HCT116 (cell line): ENCODE measurements around the gene RFESD. TPM values are rescaled to one million over a fixed set of nuclear protein-coding genes. Genes with fewer than 3 reads are reported as not detected.

Experiments
- ATAC-seq: fragments of 200-7000 bp; cut with Tn5 transposase; 2 replicates; pipeline ENCODE4 v1.9.1; 2020; ENCODE audit warnings: mild to moderate bottlenecking, moderate library complexity
- BruUV-seq: library from RNA; stranded (reverse); fragments of 400-500 nt; replicated peaks from 2 replicates; lab custom pipeline; 2021; lab: Mats Ljungman, UMichigan
- CTCF ChIA-PET: fragments of 300-600 bp; sonication (Branson Sonifier 250); formaldehyde crosslinking; loops from one replicate; lab custom pipeline; 2021; ENCODE audit warnings: antibody characterized with exemption; lab: Charles Lee
- POLR2A ChIA-PET: fragments of 300-600, 350-600 bp; sonication (Branson Sonifier 250); formaldehyde crosslinking; loops from one replicate; lab custom pipeline; 2021; ENCODE audit warnings: antibody characterized with exemption; lab: Charles Lee
- RAD21 ChIA-PET, 2 experiments: fragments of 300-600 bp; sonication (Branson Sonifier 250); formaldehyde crosslinking; loops; one replicate each; lab custom pipeline; 2023; ENCODE audit warnings: low total read pairs in 2 of 2; ENCODE audit not compliant: uncharacterized antibody in 2 of 2, unreplicated experiment in 2 of 2, low non-redundant PET in 1 of 2; lab: Charles Lee
- DNase-seq: peaks from one replicate; pipeline ENCODE4 v3.0.0-alpha.2; 2010; ENCODE audit warnings: low read depth, low spot score
- H2AFZ ChIP-seq: fragments of 200-600 bp; shearing (Covaris generic), sonication (generic); 2 replicates; pipeline ENCODE4 v1.6.1; 2017; ENCODE audit warnings: low read depth, mixed run types, mixed read lengths, antibody characterized with exemption, low read length; ENCODE audit not compliant: poor library complexity, severe bottlenecking
- H3K27ac ChIP-seq: 2 replicates; pipeline ENCODE4 v1.5.1; 2012; ENCODE audit warnings: low read depth, low read length
- H3K27me3 ChIP-seq: fragments of 200-600 bp; sonication (generic); 2 replicates; pipeline ENCODE4 v1.6.1; 2016; ENCODE audit warnings: mixed run types, low read length, mixed read lengths; ENCODE audit not compliant: insufficient read depth
- H3K36me3 ChIP-seq, 2 experiments: fragments of 200-500 bp in 1 of 2; fragments of 200-600 bp in 1 of 2; sonication (Bioruptor generic) in 1 of 2; sonication (generic) in 1 of 2; 2 replicates each; pipeline versions ENCODE4 v1.5.1 to v1.6.1; 2014 to 2016; ENCODE audit warnings: low read length in 2 of 2, inconsistent platforms in 1 of 2, mixed read lengths in 1 of 2, mixed run types in 1 of 2; ENCODE audit not compliant: insufficient read depth in 2 of 2, control insufficient read depth in 1 of 2
- H3K4me1 ChIP-seq, 2 experiments: fragments of 200-600 bp in 1 of 2; sonication (generic) in 1 of 2; 2 replicates each; pipeline versions ENCODE4 v1.5.1 to v1.6.1; 2012 to 2017; ENCODE audit warnings: low read length in 2 of 2, inconsistent platforms in 1 of 2, mild to moderate bottlenecking in 1 of 2, mixed read lengths in 1 of 2, mixed run types in 1 of 2, moderate library complexity in 1 of 2; ENCODE audit not compliant: insufficient read depth in 2 of 2, control insufficient read depth in 1 of 2
- H3K4me2 ChIP-seq: fragments of 200-600 bp; sonication (generic); 2 replicates; pipeline ENCODE4 v1.6.1; 2017; ENCODE audit warnings: mixed run types, low read length, mixed read lengths
- H3K4me3 ChIP-seq, 2 experiments: fragments of 200-600 bp in 1 of 2; sonication (generic) in 1 of 2; replicated peaks in 1 of 2; 2 replicates each; pipeline ENCODE4 v1.5.1; 2011 to 2016; ENCODE audit warnings: low read length in 2 of 2, control low read depth in 1 of 2, low read depth in 1 of 2, mild to moderate bottlenecking in 1 of 2, mixed read lengths in 1 of 2, mixed run types in 1 of 2
- H3K79me2 ChIP-seq: fragments of 200-600 bp; sonication (generic); 2 replicates; pipeline ENCODE4 v1.6.1; 2017; ENCODE audit warnings: mild to moderate bottlenecking, mixed run types, low read length, moderate library complexity, mixed read lengths; ENCODE audit not compliant: insufficient read depth
- H3K9ac ChIP-seq: fragments of 200-600 bp; sonication (generic); 2 replicates; pipeline ENCODE4 v1.6.1; 2016; ENCODE audit warnings: low read length, mixed read lengths
- H3K9me2 ChIP-seq: fragments of 200-600 bp; sonication (generic), shearing (Covaris generic); 2 replicates; pipeline ENCODE4 v1.6.1; 2017; ENCODE audit warnings: mixed run types, mild to moderate bottlenecking, moderate library complexity; ENCODE audit not compliant: insufficient read depth
- H3K9me3 ChIP-seq, 2 experiments: fragments of 200-500 bp in 1 of 2; fragments of 200-600 bp in 1 of 2; sonication (Bioruptor generic) in 1 of 2; sonication (generic) in 1 of 2; 2 replicates each; pipeline ENCODE4 v1.6.1; 2014 to 2017; ENCODE audit warnings: low read length in 2 of 2, mixed read lengths in 2 of 2, inconsistent platforms in 1 of 2, low read depth in 1 of 2, mild to moderate bottlenecking in 1 of 2, mixed run types in 1 of 2, moderate library complexity in 1 of 2; ENCODE audit not compliant: control insufficient read depth in 1 of 2, insufficient read depth in 1 of 2
- H4K20me1 ChIP-seq: fragments of 200-600 bp; sonication (generic), shearing (Covaris generic); 2 replicates; pipeline ENCODE4 v1.6.1; 2017; ENCODE audit warnings: mixed run types, mild to moderate bottlenecking, moderate library complexity; ENCODE audit not compliant: insufficient read depth
- CBX3 ChIP-seq: IDR thresholded peaks from 2 replicates; pipeline ENCODE4 v1.6.1; 2012; ENCODE audit warnings: low read depth
- CTCF ChIP-seq, 3 experiments: fragments of 200-600 bp in 1 of 3; sonication (generic) in 1 of 3; IDR thresholded peaks in 2 of 3; conservative IDR thresholded peaks in 1 of 3; 2 replicates each; pipeline ENCODE4 v1.5.1; 2012 to 2017; ENCODE audit warnings: low read depth in 2 of 3, low read length in 2 of 3, antibody characterized with exemption in 1 of 3, borderline replicate concordance in 1 of 3, control low read depth in 1 of 3, mild to moderate bottlenecking in 1 of 3, mixed read lengths in 1 of 3, mixed run types in 1 of 3, moderate library complexity in 1 of 3; ENCODE audit not compliant: insufficient read depth in 1 of 3
- ELF1 ChIP-seq: IDR thresholded peaks from 2 replicates; pipeline ENCODE4 v1.6.1; 2012; ENCODE audit warnings: low read depth, borderline replicate concordance
- EZH2 ChIP-seq: fragments of 200-600 bp; sonication (generic); IDR thresholded peaks from 2 replicates; pipeline ENCODE4 v1.6.1; 2017; ENCODE audit warnings: antibody characterized with exemption, mixed run types
- EZH2phosphoT487 ChIP-seq: fragments of 200-600 bp; IDR thresholded peaks from 2 replicates; pipeline ENCODE4 v1.6.1; 2018; ENCODE audit warnings: antibody characterized with exemption, borderline replicate concordance
- RAD21 ChIP-seq: IDR thresholded peaks from 2 replicates; pipeline ENCODE4 v1.6.1; 2012; ENCODE audit warnings: low read depth, mild to moderate bottlenecking
- REST ChIP-seq: IDR thresholded peaks from 2 replicates; pipeline ENCODE4 v1.6.1; 2012; ENCODE audit warnings: low read depth
- ZBTB33 ChIP-seq: IDR thresholded peaks from 2 replicates; pipeline ENCODE4 v1.6.1; 2011; ENCODE audit warnings: mild to moderate bottlenecking, low read length, moderate library complexity; ENCODE audit not compliant: insufficient replicate concordance; ENCODE audit errors: extremely low read depth
- ZNF274 ChIP-seq: fragments of 200-500 bp; sonication (Bioruptor generic); IDR thresholded peaks from 2 replicates; pipeline ENCODE4 v1.6.1; 2014; ENCODE audit warnings: mild to moderate bottlenecking, low read depth, low read length, inconsistent platforms
- intact Hi-C: fragments of 100-400 bp; cut with micrococcal nuclease; formaldehyde crosslinking; loops from 2 replicates; pipeline ENCODE4 v1.10.0; 2022
- total RNA-seq: library from RNA; stranded (reverse); gene quantifications from one replicate; pipeline ENCODE4 v1.2.1, GENCODE V29; 2021; ENCODE audit not compliant: unreplicated experiment

RFESD gene
- total RNA-seq, 1 experiment from 2014 or later: 4.1 TPM

DNA sequence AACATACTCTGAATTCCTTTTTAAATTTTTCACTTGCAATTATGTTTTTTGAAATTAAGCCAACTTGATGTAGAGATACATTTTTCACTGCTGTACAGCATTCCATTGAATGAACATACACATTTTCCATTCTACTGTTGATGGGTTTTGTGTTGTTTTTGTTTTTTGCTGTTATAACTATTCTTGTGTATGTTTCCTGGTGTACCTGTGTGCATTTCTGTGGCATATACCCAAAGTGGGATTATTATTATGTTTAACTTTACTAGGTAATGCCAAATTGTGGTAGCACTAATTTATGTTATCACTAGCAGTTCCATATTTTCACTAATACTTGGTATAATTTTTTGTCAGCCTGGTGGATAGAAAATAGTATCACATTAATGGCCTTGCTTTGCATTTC is 2.7 kb downstream of the RFESD start:
- no peak overlapping the region for H3K9ac ChIP-seq
- H3K4me3 ChIP-seq: no peak overlapping the region
- H3K4me2 ChIP-seq: no peak overlapping the region
- H3K9me2 ChIP-seq: no peaks in the 10 kb centered on the region
- TF ChIP-seq ELF1 (no peak), ZBTB33 (no peak)
- TF ChIP-seq, all 23 proteins: peak for 0
- Histone ChIP-seq H3K36me3 (no peaks in the 10 kb centered on the region), H3K79me2 (no peaks in the 10 kb centered on the region), H2AFZ (no peak overlapping the region), H3K4me1 (peaks cover 9 to 29% of the 10 kb centered on the region in 2 experiments; a peak in 3 of 4 replicates), H3K27me3 (no peaks in the 10 kb centered on the region), H3K9me3 (no peaks in the 10 kb centered on the region), H3K27ac (no peak overlapping the region), H4K20me1 (no peaks in the 10 kb centered on the region)
- CTCF ChIA-PET: no interaction called here
- BruUV-seq: no TSS peak
- RAD21 ChIA-PET: no interaction called here
- DNase-seq: no peak
- POLR2A ChIA-PET: no interaction called here
- ATAC-seq: no peak
- intact Hi-C loops: loop anchor here (5.0 kb wide), 1 partner anchor 688 kb away; no protein-coding TSS in a partner anchor

DNA sequence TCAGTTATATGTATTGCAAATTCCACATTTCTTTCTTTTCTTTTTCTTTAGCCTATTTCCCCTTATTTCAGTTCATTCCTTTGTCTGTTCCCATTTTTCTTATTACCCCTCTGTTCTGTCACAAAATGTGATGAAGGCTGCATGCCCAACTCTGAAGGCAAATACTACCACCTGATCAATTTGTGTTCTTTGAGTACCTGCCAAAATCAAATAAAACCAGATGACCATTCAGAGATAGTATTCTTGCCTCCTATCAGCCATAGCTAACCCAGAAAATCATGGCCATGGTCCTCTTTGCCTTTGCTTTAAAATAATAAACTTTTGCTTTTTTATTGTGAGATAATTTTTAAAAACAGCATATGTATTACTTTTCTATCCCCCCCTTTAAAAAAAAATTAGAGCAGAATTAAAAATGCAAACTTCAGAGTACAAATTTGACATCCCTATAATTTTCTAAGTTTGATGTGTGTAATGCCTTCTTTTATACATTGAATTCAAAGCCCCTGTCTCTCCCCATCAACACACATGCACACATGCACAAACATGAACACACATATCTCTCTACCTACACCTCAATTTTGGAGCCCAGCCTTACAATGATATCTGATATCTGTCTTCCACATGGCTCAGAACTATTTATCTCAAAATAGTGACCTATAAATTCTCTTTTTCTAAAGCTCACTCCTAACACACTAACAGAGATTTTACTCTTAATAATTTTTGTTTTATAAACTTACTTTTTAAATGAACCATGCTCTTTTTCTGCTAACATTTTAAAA is 3.5 kb downstream of the RFESD start:
- DNase-seq (no peak), ATAC-seq (no peak)
- H3K4me1 ChIP-seq: peaks cover 9 to 23% of the 10 kb centered on the region in 2 experiments; a peak in 3 of 4 replicates
- no peak overlapping the region for H3K9ac ChIP-seq
- ChIA-PET CTCF (no interaction called here), RAD21 (no interaction called here), POLR2A (no interaction called here)
- no peak overlapping the region for H3K4me2 ChIP-seq
- H3K27ac ChIP-seq: no peak overlapping the region
- H4K20me1 ChIP-seq: no peaks in the 10 kb centered on the region
- H3K9me2 ChIP-seq: no peaks in the 10 kb centered on the region
- intact Hi-C loops: loop anchor here (5.0 kb wide), 1 partner anchor 687 kb away; no protein-coding TSS in a partner anchor
- H3K36me3 ChIP-seq: no peaks in the 10 kb centered on the region
- no peak overlapping the region for H3K4me3 ChIP-seq
- no peaks in the 10 kb centered on the region for H3K79me2 ChIP-seq
- no peaks in the 10 kb centered on the region for H3K27me3 ChIP-seq
- no TSS peak for BruUV-seq
- H2AFZ ChIP-seq: no peak overlapping the region
- H3K9me3 ChIP-seq: no peaks in the 10 kb centered on the region
- no peak for TF ChIP-seq RAD21
- no peak for TF ChIP-seq EZH2phosphoT487
- TF ChIP-seq EZH2: no peak
- no peak for TF ChIP-seq CTCF (IDR thresholded peaks at IDR 0.05 in 2 of 3, conservative IDR thresholded peaks at IDR 0.05 in 1 of 3; ENCODE audit: borderline replicate concordance in 1 of 3, insufficient read depth in 1 of 3, low read depth in 2 of 3, low read length in 2 of 3)
- TF ChIP-seq CBX3: no peak
- TF ChIP-seq REST: no peak
- no peak for TF ChIP-seq ZNF274
